Karpas-422 (cell line): ENCODE results near the gene DNHD1. TPM values are rescaled to one million over a fixed set of nuclear protein-coding genes. Genes with fewer than 3 reads are reported as not detected.

Experiments
- DNase-seq: peaks from one replicate; pipeline ENCODE4 v3.0.0-alpha.2; 2015
- H2AFZ ChIP-seq: fragments of 200-600 bp; sonication (generic); 2 replicates; pipeline ENCODE4 v1.6.1; 2014; ENCODE audit warnings: antibody characterized with exemption, low read length, mixed read lengths
- H3K27ac ChIP-seq: fragments of 200-600 bp; sonication (generic); 2 replicates; pipeline ENCODE4 v1.5.1; 2014; ENCODE audit warnings: mild to moderate bottlenecking, low read length, moderate library complexity
- H3K27me3 ChIP-seq: fragments of 200-600 bp; sonication (generic); 2 replicates; pipeline ENCODE4 v1.6.1; 2014; ENCODE audit warnings: low read length, mixed read lengths
- H3K36me3 ChIP-seq: fragments of 200-600 bp; sonication (generic); 2 replicates; pipeline ENCODE4 v1.6.1; 2014; ENCODE audit warnings: low read length, mixed read lengths; ENCODE audit not compliant: insufficient read depth
- H3K4me1 ChIP-seq: fragments of 200-600 bp; sonication (generic); 2 replicates; pipeline ENCODE4 v1.6.1; 2014; ENCODE audit warnings: mild to moderate bottlenecking, low read length, mixed read lengths
- H3K4me2 ChIP-seq: fragments of 200-600 bp; sonication (generic); 2 replicates; pipeline ENCODE4 v1.6.1; 2014; ENCODE audit warnings: low read length, low read depth, mild to moderate bottlenecking; ENCODE audit not compliant: poor library complexity, severe bottlenecking
- H3K4me3 ChIP-seq: fragments of 200-600 bp; sonication (generic); 2 replicates; pipeline ENCODE4 v1.5.1; 2014; ENCODE audit warnings: mild to moderate bottlenecking, antibody characterized with exemption, low read length, mixed read lengths
- H3K79me2 ChIP-seq: fragments of 200-600 bp; sonication (generic); 2 replicates; pipeline ENCODE4 v1.6.1; 2014; ENCODE audit warnings: mild to moderate bottlenecking, low read length, mixed read lengths
- H3K9ac ChIP-seq: fragments of 200-600 bp; sonication (generic); 2 replicates; pipeline ENCODE4 v1.6.0; 2014; ENCODE audit warnings: low read length
- H3K9me2 ChIP-seq: fragments of 200-600 bp; sonication (generic), shearing (Covaris generic); replicated peaks from 2 replicates; pipeline ENCODE4 v1.6.0; 2014; ENCODE audit warnings: mild to moderate bottlenecking, low read length, moderate library complexity; ENCODE audit not compliant: insufficient read depth
- H3K9me3 ChIP-seq: fragments of 300-700, 200-600 bp; sonication (generic); 2 replicates; pipeline ENCODE4 v1.6.1; 2014; ENCODE audit warnings: low read length, mixed read lengths
- H4K20me1 ChIP-seq: fragments of 200-600 bp; sonication (generic); 2 replicates; pipeline ENCODE4 v1.6.1; 2014; ENCODE audit warnings: mild to moderate bottlenecking, antibody characterized with exemption, low read length, low read depth; ENCODE audit not compliant: insufficient read depth
- total RNA-seq: library from RNA; depleted of rRNA; stranded (reverse); fragments of >200 nt; shearing (Covaris generic); gene quantifications from 2 replicates; pipeline ENCODE4 v1.2.3, GENCODE V29; 2014; ENCODE audit warnings: low replicate concordance

DNHD1 gene
- total RNA-seq, 1 experiment from 2014 or later = 40.3 TPM

- Histone ChIP-seq H3K27ac (no peak overlapping the region), H4K20me1 (no peaks in the 10 kb centered on the region), H3K9me3 (no peaks in the 10 kb centered on the region), H3K9me2 (no peaks in the 10 kb centered on the region), H3K79me2 (no peaks in the 10 kb centered on the region), H2AFZ (no peak overlapping the region), H3K4me1 (peaks cover 18% of the 10 kb centered on the region), H3K36me3 (no peaks in the 10 kb centered on the region), H3K27me3 (no peaks in the 10 kb centered on the region), H3K4me3 (no peak overlapping the region), H3K4me2 (no peak overlapping the region), H3K9ac (no peak overlapping the region)
- no peak for DNase-seq
Observed at GRCh38 chr11:6529266-6529665, 32.2 kb downstream of the DNHD1 start.

DNA sequence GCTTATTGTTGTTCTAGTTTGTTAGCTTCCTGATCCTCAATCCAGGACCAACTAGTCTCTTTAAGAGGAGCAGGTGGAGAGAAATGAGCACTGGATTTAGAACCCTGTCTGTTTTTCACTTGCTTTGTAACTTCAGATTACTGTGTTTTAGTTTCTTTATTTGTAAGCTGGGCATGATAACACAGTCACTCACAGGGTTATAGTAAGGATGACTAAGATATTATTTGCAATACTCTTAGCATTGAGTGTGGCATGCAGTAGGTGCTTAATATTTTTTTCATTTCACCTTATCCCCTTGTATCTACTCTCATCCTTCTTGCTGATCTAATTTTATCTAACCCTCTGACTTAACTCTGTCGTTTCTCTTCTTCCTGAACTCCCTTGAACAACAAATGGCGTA, 33.8 kb downstream of the DNHD1 start:
- no peak overlapping the region for H3K4me2 ChIP-seq
- H3K4me1 ChIP-seq = peaks cover 16% of the 10 kb centered on the region
- H3K9ac ChIP-seq = no peak overlapping the region
- H3K4me3 ChIP-seq = no peak overlapping the region
- no peaks in the 10 kb centered on the region for H3K9me3 ChIP-seq
- no peaks in the 10 kb centered on the region for H3K27me3 ChIP-seq
- no peaks in the 10 kb centered on the region for H4K20me1 ChIP-seq
- DNase-seq = no peak
- H3K9me2 ChIP-seq = no peaks in the 10 kb centered on the region
- no peaks in the 10 kb centered on the region for H3K36me3 ChIP-seq
- H2AFZ ChIP-seq = no peak overlapping the region
- no peaks in the 10 kb centered on the region for H3K79me2 ChIP-seq
- H3K27ac ChIP-seq = no peak overlapping the region

- DNase-seq = peak; percentile 66
- Histone ChIP-seq H3K4me1 (peaks cover 11% of the 10 kb centered on the region), H3K4me3 (no peak overlapping the region)
Observed at GRCh38 chr11:6531267-6531752, 34.2 kb downstream of the DNHD1 start.

GRCh38 chr11:6538456-6538855, 41.4 kb downstream of the DNHD1 start:
- no peaks in the 10 kb centered on the region for H3K9me2 ChIP-seq
- H3K9me3 ChIP-seq = no peaks in the 10 kb centered on the region
- H3K36me3 ChIP-seq = no peaks in the 10 kb centered on the region
- no peak overlapping the region for H3K4me3 ChIP-seq
- H3K4me1 ChIP-seq = no peaks in the 10 kb centered on the region
- no peaks in the 10 kb centered on the region for H3K79me2 ChIP-seq
- no peak overlapping the region for H3K4me2 ChIP-seq
- no peak overlapping the region for H3K9ac ChIP-seq
- H2AFZ ChIP-seq = no peak overlapping the region
- DNase-seq = no peak
- no peaks in the 10 kb centered on the region for H3K27me3 ChIP-seq
- no peaks in the 10 kb centered on the region for H4K20me1 ChIP-seq
- no peak overlapping the region for H3K27ac ChIP-seq

More at GRCh38 chr11:6531267-6531752, 34.2 kb downstream of the DNHD1 start:
- H2AFZ ChIP-seq = no peak overlapping the region
- no peak overlapping the region for H3K27ac ChIP-seq
- H3K4me2 ChIP-seq = no peak overlapping the region
- no peaks in the 10 kb centered on the region for H3K27me3 ChIP-seq
- no peaks in the 10 kb centered on the region for H3K9me2 ChIP-seq
- H3K36me3 ChIP-seq = no peaks in the 10 kb centered on the region
- H3K9ac ChIP-seq = no peak overlapping the region
- H3K9me3 ChIP-seq = no peaks in the 10 kb centered on the region
- no peaks in the 10 kb centered on the region for H4K20me1 ChIP-seq
- H3K79me2 ChIP-seq = no peaks in the 10 kb centered on the region

- Histone ChIP-seq H3K27me3 (no peaks in the 10 kb centered on the region), H3K79me2 (no peaks in the 10 kb centered on the region), H3K4me3 (no peak overlapping the region), H3K4me2 (no peak overlapping the region), H3K9ac (no peak overlapping the region), H3K27ac (no peak overlapping the region), H3K9me2 (no peaks in the 10 kb centered on the region), H4K20me1 (no peaks in the 10 kb centered on the region), H3K9me3 (no peaks in the 10 kb centered on the region), H3K36me3 (no peaks in the 10 kb centered on the region), H3K4me1 (no peaks in the 10 kb centered on the region), H2AFZ (no peak overlapping the region)
- DNase-seq = no peak
Observed at GRCh38 chr11:6538945-6539344, 41.9 kb downstream of the DNHD1 start.

GRCh38 chr11:6539748-6540268, 42.7 kb downstream of the DNHD1 start:
- H3K4me2 ChIP-seq = no peak overlapping the region
- no peaks in the 10 kb centered on the region for H3K27me3 ChIP-seq
- no peak overlapping the region for H3K9ac ChIP-seq
- H3K4me3 ChIP-seq = no peak overlapping the region
- H2AFZ ChIP-seq = no peak overlapping the region
- no peak overlapping the region for H3K27ac ChIP-seq
- no peaks in the 10 kb centered on the region for H3K9me3 ChIP-seq
- no peak for DNase-seq
- no peaks in the 10 kb centered on the region for H3K4me1 ChIP-seq
- H3K79me2 ChIP-seq = no peaks in the 10 kb centered on the region
- no peaks in the 10 kb centered on the region for H3K36me3 ChIP-seq
- H4K20me1 ChIP-seq = no peaks in the 10 kb centered on the region
- H3K9me2 ChIP-seq = no peaks in the 10 kb centered on the region

DNA sequence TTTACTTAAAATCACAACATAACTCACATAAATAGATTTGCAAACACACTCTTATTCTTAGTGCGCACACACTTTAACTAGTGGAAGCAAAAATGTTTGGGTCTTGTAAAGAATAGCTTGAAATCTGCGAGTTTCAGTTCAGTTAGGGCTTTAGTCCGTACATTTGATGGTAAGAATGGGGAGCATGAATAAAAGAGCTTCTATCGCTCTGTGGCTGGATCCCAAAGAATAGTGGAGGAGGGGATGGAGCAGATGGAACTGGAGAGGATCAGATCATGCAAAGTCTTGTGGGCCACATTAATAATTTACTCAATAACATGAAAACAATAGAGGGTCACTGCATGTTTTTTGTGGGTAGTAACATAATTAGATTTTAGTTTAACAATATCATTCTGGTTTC, 44.3 kb downstream of the DNHD1 start:
- DNase-seq = no peak
- Histone ChIP-seq H2AFZ (no peak overlapping the region), H3K4me2 (no peak overlapping the region), H4K20me1 (no peaks in the 10 kb centered on the region), H3K4me1 (no peaks in the 10 kb centered on the region), H3K27ac (no peak overlapping the region), H3K9me2 (no peaks in the 10 kb centered on the region), H3K79me2 (no peaks in the 10 kb centered on the region), H3K27me3 (no peaks in the 10 kb centered on the region), H3K9me3 (no peaks in the 10 kb centered on the region), H3K4me3 (no peak overlapping the region), H3K9ac (no peak overlapping the region), H3K36me3 (no peaks in the 10 kb centered on the region)

- H3K9me2 ChIP-seq = no peaks in the 10 kb centered on the region
- H3K4me1 ChIP-seq = no peaks in the 10 kb centered on the region
- no peaks in the 10 kb centered on the region for H3K79me2 ChIP-seq
- H2AFZ ChIP-seq = no peak overlapping the region
- no peak overlapping the region for H3K4me2 ChIP-seq
- no peaks in the 10 kb centered on the region for H3K27me3 ChIP-seq
- H3K27ac ChIP-seq = no peak overlapping the region
- no peak overlapping the region for H3K4me3 ChIP-seq
- no peaks in the 10 kb centered on the region for H3K36me3 ChIP-seq
- no peaks in the 10 kb centered on the region for H4K20me1 ChIP-seq
- no peak overlapping the region for H3K9ac ChIP-seq
- no peaks in the 10 kb centered on the region for H3K9me3 ChIP-seq
- no peak for DNase-seq
Observed at GRCh38 chr11:6542727-6543126, 45.6 kb downstream of the DNHD1 start.
